Activated CD4-positive, CD25-positive, alpha-beta regulatory T cell treated with anti-CD3 and anti-CD28 coated beads, Interleukin-2, amount 50 U/mL, for 16 hours (primary cell): ENCODE data around the gene PRAMEF18.
A peak's percentile ranks its signal among the peaks of the same experiment; 100 is the strongest.
"Not testable (repeated sequence)": the region's sequence is repeated elsewhere in the genome, so short reads cannot be mapped to it uniquely, and the experiment has no call there.

ENCODE experiments used
- DNase-seq: peaks from one replicate; pipeline ENCODE4 v3.0.0-alpha.2; 2020; ENCODE audit warnings: low read depth, low spot score

Gene PRAMEF18

GRCh38 chr1:13225675-13226204 is at the start of gene PRAMEF18:
Gene PRAMEF18 (minus strand): TSS chr1:13226154. CDS start chr1:13226106, 48 bp downstream.
- not testable (repeated sequence) for DNase-seq

- DNase-seq: not testable (repeated sequence)
These were observed 39.2 kb upstream of the PRAMEF18 start for GRCh38 chr1:13265124-13265523.

GRCh38 chr1:13253898-13254297 is 27.9 kb upstream of the PRAMEF18 start, which contains the start of gene PRAMEF5:
Gene PRAMEF5 (plus strand): TSS chr1:13254198. CDS start chr1:13259269, 5,071 bp downstream.
- DNase-seq: not testable (repeated sequence)

GRCh38 chr1:13247122-13247521 is 21.2 kb upstream of the PRAMEF18 start:
- DNase-seq: not testable (repeated sequence)

- not testable (repeated sequence) for DNase-seq
These were observed 20.6 kb upstream of the PRAMEF18 start for GRCh38 chr1:13246554-13246871.

- not testable (repeated sequence) for DNase-seq
These were observed 20.0 kb upstream of the PRAMEF18 start for GRCh38 chr1:13245841-13246553.

GRCh38 chr1:13243536-13244263 is 17.7 kb upstream of the PRAMEF18 start:
- DNase-seq: not testable (repeated sequence)

GRCh38 chr1:13239633-13240032 is 13.7 kb upstream of the PRAMEF18 start:
- DNase-seq: not testable (repeated sequence)

- DNase-seq: not testable (repeated sequence)
These were observed 11.6 kb upstream of the PRAMEF18 start for GRCh38 chr1:13237572-13237971.

- DNase-seq: not testable (repeated sequence)
These were observed 8.1 kb upstream of the PRAMEF18 start for GRCh38 chr1:13234057-13234456.

- DNase-seq: not testable (repeated sequence)
These were observed 6.1 kb upstream of the PRAMEF18 start for GRCh38 chr1:13232056-13232455.

GRCh38 chr1:13231061-13231750 is 5.3 kb upstream of the PRAMEF18 start:
- DNase-seq: not testable (repeated sequence)

- not testable (repeated sequence) for DNase-seq
These were observed 4.6 kb upstream of the PRAMEF18 start for GRCh38 chr1:13230601-13231000.

GRCh38 chr1:13230096-13230495 is 4.1 kb upstream of the PRAMEF18 start:
- not testable (repeated sequence) for DNase-seq

GRCh38 chr1:13228343-13228781 is 2.4 kb upstream of the PRAMEF18 start:
- DNase-seq: peak; percentile 25

- DNase-seq: not testable (repeated sequence)
These were observed 1.5 kb upstream of the PRAMEF18 start for GRCh38 chr1:13227271-13228055.

GRCh38 chr1:13224480-13225060 is 1.4 kb downstream of the PRAMEF18 start:
- DNase-seq: no peak

GRCh38 chr1:13222788-13223187 is 3.2 kb downstream of the PRAMEF18 start:
- not testable (repeated sequence) for DNase-seq

GRCh38 chr1:13219203-13219602 is 6.8 kb downstream of the PRAMEF18 start:
- DNase-seq: not testable (repeated sequence)

- not testable (repeated sequence) for DNase-seq
These were observed 9.3 kb downstream of the PRAMEF18 start for GRCh38 chr1:13216619-13217018.

- not testable (repeated sequence) for DNase-seq
These were observed 17.2 kb downstream of the PRAMEF18 start for GRCh38 chr1:13208712-13209111.
